ENCODE results near the gene VAMP2.

The VAMP2 gene

DNA sequence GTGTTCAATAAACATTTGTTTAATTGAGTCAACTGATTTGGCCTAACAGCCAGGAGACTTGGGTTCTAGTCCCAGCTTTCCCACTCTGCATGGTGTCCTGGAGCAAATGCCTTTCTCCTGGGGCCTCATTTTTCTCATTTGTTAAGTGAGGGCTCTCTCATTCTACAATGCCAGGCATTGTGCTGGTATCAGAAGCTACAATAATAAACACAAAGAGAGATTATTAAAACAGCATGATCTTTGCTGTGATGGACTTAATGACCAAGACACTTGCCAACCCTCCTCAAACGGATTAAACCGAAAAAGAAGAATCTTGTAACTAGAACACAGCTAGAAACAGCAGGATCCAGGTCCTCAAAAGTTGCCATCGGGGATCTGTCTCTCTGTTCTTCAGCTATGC lies 4.8 kb upstream of the VAMP2 start:
- H3K4me1 ChIP-seq (ENCODE audit: control insufficient read depth, insufficient read depth, low read length): peaks cover 18% of the 10 kb centered on the region
- TF ChIP-seq INSM2 (tag by site-specific recombination; IDR thresholded peaks at IDR 0.05) (no peak), ZNF416 (tag by site-specific recombination; IDR thresholded peaks at IDR 0.05) (no peak), ZNF37A (tag by site-specific recombination; IDR thresholded peaks at IDR 0.05) (no peak), HIC1 (tag by site-specific recombination; IDR thresholded peaks at IDR 0.05) (no peak), ZNF292 (tag by site-specific recombination; IDR thresholded peaks at IDR 0.05; ENCODE audit: borderline replicate concordance, low read depth) (no peak), ZBTB21 (tag by site-specific recombination; IDR thresholded peaks at IDR 0.05) (no peak), PRDM1 (tag by site-specific recombination; IDR thresholded peaks at IDR 0.05) (no peak), SP3 (tag by site-specific recombination; IDR thresholded peaks at IDR 0.05) (no peak), ZNF530 (tag by site-specific recombination; IDR thresholded peaks at IDR 0.05; ENCODE audit: low read depth) (no peak), ZNF768 (tag by site-specific recombination; IDR thresholded peaks at IDR 0.05) (no peak), SP7 (tag by site-specific recombination; IDR thresholded peaks at IDR 0.05) (no peak), ZFP3 (tag by site-specific recombination; IDR thresholded peaks at IDR 0.05; ENCODE audit: low read depth) (no peak)
- TF ChIP-seq, protein P1, sequence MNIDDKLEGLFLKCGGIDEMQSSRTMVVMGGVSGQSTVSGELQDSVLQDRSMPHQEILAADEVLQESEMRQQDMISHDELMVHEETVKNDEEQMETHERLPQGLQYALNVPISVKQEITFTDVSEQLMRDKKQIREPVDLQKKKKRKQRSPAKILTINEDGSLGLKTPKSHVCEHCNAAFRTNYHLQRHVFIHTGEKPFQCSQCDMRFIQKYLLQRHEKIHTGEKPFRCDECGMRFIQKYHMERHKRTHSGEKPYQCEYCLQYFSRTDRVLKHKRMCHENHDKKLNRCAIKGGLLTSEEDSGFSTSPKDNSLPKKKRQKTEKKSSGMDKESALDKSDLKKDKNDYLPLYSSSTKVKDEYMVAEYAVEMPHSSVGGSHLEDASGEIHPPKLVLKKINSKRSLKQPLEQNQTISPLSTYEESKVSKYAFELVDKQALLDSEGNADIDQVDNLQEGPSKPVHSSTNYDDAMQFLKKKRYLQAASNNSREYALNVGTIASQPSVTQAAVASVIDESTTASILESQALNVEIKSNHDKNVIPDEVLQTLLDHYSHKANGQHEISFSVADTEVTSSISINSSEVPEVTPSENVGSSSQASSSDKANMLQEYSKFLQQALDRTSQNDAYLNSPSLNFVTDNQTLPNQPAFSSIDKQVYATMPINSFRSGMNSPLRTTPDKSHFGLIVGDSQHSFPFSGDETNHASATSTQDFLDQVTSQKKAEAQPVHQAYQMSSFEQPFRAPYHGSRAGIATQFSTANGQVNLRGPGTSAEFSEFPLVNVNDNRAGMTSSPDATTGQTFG (tag by site-specific recombination; IDR thresholded peaks at IDR 0.05; ENCODE audit: borderline replicate concordance): no peak
- TF ChIP-seq, protein P2, sequence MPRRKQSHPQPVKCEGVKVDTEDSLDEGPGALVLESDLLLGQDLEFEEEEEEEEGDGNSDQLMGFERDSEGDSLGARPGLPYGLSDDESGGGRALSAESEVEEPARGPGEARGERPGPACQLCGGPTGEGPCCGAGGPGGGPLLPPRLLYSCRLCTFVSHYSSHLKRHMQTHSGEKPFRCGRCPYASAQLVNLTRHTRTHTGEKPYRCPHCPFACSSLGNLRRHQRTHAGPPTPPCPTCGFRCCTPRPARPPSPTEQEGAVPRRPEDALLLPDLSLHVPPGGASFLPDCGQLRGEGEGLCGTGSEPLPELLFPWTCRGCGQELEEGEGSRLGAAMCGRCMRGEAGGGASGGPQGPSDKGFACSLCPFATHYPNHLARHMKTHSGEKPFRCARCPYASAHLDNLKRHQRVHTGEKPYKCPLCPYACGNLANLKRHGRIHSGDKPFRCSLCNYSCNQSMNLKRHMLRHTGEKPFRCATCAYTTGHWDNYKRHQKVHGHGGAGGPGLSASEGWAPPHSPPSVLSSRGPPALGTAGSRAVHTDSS (tag by site-specific recombination; IDR thresholded peaks at IDR 0.05): no peak
- TF ChIP-seq, protein P3, sequence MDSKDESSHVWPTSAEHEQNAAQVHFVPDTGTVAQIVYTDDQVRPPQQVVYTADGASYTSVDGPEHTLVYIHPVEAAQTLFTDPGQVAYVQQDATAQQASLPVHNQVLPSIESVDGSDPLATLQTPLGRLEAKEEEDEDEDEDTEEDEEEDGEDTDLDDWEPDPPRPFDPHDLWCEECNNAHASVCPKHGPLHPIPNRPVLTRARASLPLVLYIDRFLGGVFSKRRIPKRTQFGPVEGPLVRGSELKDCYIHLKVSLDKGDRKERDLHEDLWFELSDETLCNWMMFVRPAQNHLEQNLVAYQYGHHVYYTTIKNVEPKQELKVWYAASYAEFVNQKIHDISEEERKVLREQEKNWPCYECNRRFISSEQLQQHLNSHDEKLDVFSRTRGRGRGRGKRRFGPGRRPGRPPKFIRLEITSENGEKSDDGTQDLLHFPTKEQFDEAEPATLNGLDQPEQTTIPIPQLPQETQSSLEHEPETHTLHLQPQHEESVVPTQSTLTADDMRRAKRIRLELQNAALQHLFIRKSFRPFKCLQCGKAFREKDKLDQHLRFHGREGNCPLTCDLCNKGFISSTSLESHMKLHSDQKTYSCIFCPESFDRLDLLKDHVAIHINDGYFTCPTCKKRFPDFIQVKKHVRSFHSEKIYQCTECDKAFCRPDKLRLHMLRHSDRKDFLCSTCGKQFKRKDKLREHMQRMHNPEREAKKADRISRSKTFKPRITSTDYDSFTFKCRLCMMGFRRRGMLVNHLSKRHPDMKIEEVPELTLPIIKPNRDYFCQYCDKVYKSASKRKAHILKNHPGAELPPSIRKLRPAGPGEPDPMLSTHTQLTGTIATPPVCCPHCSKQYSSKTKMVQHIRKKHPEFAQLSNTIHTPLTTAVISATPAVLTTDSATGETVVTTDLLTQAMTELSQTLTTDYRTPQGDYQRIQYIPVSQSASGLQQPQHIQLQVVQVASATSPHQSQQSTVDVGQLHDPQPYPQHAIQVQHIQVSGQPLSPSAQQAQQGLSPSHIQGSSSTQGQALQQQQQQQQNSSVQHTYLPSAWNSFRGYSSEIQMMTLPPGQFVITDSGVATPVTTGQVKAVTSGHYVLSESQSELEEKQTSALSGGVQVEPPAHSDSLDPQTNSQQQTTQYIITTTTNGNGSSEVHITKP (tag by site-specific recombination; IDR thresholded peaks at IDR 0.05): no peak
- TF ChIP-seq, protein P4, sequence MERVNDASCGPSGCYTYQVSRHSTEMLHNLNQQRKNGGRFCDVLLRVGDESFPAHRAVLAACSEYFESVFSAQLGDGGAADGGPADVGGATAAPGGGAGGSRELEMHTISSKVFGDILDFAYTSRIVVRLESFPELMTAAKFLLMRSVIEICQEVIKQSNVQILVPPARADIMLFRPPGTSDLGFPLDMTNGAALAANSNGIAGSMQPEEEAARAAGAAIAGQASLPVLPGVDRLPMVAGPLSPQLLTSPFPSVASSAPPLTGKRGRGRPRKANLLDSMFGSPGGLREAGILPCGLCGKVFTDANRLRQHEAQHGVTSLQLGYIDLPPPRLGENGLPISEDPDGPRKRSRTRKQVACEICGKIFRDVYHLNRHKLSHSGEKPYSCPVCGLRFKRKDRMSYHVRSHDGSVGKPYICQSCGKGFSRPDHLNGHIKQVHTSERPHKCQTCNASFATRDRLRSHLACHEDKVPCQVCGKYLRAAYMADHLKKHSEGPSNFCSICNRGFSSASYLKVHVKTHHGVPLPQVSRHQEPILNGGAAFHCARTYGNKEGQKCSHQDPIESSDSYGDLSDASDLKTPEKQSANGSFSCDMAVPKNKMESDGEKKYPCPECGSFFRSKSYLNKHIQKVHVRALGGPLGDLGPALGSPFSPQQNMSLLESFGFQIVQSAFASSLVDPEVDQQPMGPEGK (tag by site-specific recombination; IDR thresholded peaks at IDR 0.05): no peak
- H3K4me3 ChIP-seq (ENCODE audit: low read depth, low read length): no peak overlapping the region
- no peaks in the 10 kb centered on the region for H3K9me3 ChIP-seq (ENCODE audit: control insufficient read depth, insufficient read depth, low read depth, low read length)
- CTCF ChIA-PET: interaction anchor here (0.6 to 1.3 kb wide), 5 partner anchors 9 to 180 kb away, joined by 3 to 5 read pairs (median 3); no protein-coding TSS in a partner anchor
- POLR2A ChIA-PET: interaction anchor here (1.0 to 1.1 kb wide), 2 partner anchors 9 to 11 kb away, joined by 3 read pairs; no protein-coding TSS in a partner anchor
- no peak overlapping the region for H3K27ac ChIP-seq (ENCODE audit: extremely low read depth, low read depth, low read length)
- H3K36me3 ChIP-seq (ENCODE audit: control insufficient read depth in 2 of 2, insufficient read depth in 1 of 2, low read length in 2 of 2): no peaks in the 10 kb centered on the region; a peak in 1 of 3 replicates

Data from HEK293 (cell line).